ENCODE results near the gene CAP2.

GRCh38 chr6:17476511-17476910 lies 83.1 kb downstream of the CAP2 start:
- TF ChIP-seq ZNF274 (IDR thresholded peaks at IDR 0.05; ENCODE audit: low read depth, low read length) (no peak), SUZ12 (IDR thresholded peaks at IDR 0.05; ENCODE audit: extremely low read depth, insufficient read depth, insufficient read length) (no peak), YY1 (IDR thresholded peaks at IDR 0.05; ENCODE audit: insufficient read depth, insufficient read length) (no peak)
